ENCODE data around the gene DIAPH3.

DIAPH3 gene

DNA sequence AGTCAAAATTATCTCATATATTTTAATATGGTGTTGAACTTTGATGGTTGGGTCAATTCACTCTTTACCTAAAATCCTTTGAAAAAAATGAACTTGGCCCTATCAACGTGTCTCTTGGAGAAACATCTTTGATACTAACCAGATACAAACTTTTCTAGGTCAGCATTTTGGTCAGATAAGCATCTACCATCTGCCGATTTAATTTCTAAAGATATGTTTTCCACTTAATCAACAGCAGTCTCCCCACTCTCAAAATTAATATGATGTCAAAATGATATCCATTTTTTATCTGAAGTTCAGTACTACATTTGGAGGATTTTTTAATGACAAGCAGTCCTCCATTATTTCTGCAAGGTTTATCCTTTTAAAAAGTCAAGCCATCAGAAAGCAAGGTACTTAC is 288.8 kb downstream of the DIAPH3 start:
- no peak overlapping the region for H3K4me3 ChIP-seq (ENCODE audit: low read length)
- H3K4me1 ChIP-seq (ENCODE audit: low read length): peaks cover 4% of the 10 kb centered on the region; the same call in 1 of the 2 replicates
- no peaks in the 10 kb centered on the region for H4K20me1 ChIP-seq (ENCODE audit: insufficient read depth, low read length)
- H3K9ac ChIP-seq (ENCODE audit: low read length): no peak overlapping the region
- no peak for TF ChIP-seq EZH2phosphoT487 (IDR thresholded peaks at IDR 0.05; ENCODE audit: low read depth)
- TF ChIP-seq, protein P1, sequence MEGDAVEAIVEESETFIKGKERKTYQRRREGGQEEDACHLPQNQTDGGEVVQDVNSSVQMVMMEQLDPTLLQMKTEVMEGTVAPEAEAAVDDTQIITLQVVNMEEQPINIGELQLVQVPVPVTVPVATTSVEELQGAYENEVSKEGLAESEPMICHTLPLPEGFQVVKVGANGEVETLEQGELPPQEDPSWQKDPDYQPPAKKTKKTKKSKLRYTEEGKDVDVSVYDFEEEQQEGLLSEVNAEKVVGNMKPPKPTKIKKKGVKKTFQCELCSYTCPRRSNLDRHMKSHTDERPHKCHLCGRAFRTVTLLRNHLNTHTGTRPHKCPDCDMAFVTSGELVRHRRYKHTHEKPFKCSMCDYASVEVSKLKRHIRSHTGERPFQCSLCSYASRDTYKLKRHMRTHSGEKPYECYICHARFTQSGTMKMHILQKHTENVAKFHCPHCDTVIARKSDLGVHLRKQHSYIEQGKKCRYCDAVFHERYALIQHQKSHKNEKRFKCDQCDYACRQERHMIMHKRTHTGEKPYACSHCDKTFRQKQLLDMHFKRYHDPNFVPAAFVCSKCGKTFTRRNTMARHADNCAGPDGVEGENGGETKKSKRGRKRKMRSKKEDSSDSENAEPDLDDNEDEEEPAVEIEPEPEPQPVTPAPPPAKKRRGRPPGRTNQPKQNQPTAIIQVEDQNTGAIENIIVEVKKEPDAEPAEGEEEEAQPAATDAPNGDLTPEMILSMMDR (IDR thresholded peaks at IDR 0.05; ENCODE audit: low read depth, low read length): no peak
- no peak overlapping the region for H3K4me2 ChIP-seq (ENCODE audit: low read length)
- H3K9me3 ChIP-seq (ENCODE audit: insufficient read depth, low read length): no peaks in the 10 kb centered on the region
- H2AFZ ChIP-seq (ENCODE audit: low read depth, low read length): no peak overlapping the region
- H3K27me3 ChIP-seq (ENCODE audit: low read depth, low read length): no peaks in the 10 kb centered on the region
- H3K36me3 ChIP-seq (replicated peaks; ENCODE audit: low read depth, low read length): peaks cover 14% of the 10 kb centered on the region
- H3K27ac ChIP-seq (ENCODE audit: low read length): no peak overlapping the region
- H3K79me2 ChIP-seq (ENCODE audit: low read length): no peaks in the 10 kb centered on the region

- H2AFZ ChIP-seq (ENCODE audit: low read depth, low read length): no peak overlapping the region
These were observed 289.9 kb downstream of the DIAPH3 start for GRCh38 chr13:59873856-59874255.

DNA sequence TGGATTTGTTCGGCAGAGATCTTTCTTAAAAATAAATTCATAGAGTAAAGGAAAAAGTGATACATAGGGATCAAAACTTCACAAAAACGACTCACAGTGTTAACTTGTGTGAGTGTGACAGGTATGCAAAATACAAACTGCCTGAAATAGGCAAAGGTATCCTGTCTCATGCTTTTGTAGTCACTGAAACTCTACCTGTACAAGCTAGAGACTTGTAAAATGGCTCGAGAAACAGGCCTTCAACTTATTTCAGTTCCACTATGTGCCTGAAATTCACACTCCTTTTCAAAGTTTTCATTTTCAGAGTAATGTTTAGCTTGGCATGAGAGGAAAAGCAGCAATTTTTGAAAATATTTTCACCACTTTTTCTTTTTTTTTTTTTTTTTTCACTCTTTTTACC is 290.4 kb downstream of the DIAPH3 start:
- H3K27ac ChIP-seq (ENCODE audit: low read length): no peak overlapping the region

More at GRCh38 chr13:59873856-59874255, 289.9 kb downstream of the DIAPH3 start:
- Histone ChIP-seq H3K4me1 (ENCODE audit: low read length) (peaks cover 4% of the 10 kb centered on the region; the same call in 1 of the 2 replicates), H3K27ac (ENCODE audit: low read length) (no peak overlapping the region), H4K20me1 (ENCODE audit: insufficient read depth, low read length) (no peaks in the 10 kb centered on the region), H3K9ac (ENCODE audit: low read length) (no peak overlapping the region), H3K9me3 (ENCODE audit: insufficient read depth, low read length) (no peaks in the 10 kb centered on the region), H3K36me3 (replicated peaks; ENCODE audit: low read depth, low read length) (peaks cover 8% of the 10 kb centered on the region), H3K79me2 (ENCODE audit: low read length) (no peaks in the 10 kb centered on the region), H3K4me2 (ENCODE audit: low read length) (no peak overlapping the region), H3K27me3 (ENCODE audit: low read depth, low read length) (no peaks in the 10 kb centered on the region), H3K4me3 (ENCODE audit: low read length) (no peak overlapping the region)
- TF ChIP-seq, protein P1 (IDR thresholded peaks at IDR 0.05; ENCODE audit: low read depth, low read length): no peak
- TF ChIP-seq EZH2phosphoT487 (IDR thresholded peaks at IDR 0.05; ENCODE audit: low read depth): no peak

DNA sequence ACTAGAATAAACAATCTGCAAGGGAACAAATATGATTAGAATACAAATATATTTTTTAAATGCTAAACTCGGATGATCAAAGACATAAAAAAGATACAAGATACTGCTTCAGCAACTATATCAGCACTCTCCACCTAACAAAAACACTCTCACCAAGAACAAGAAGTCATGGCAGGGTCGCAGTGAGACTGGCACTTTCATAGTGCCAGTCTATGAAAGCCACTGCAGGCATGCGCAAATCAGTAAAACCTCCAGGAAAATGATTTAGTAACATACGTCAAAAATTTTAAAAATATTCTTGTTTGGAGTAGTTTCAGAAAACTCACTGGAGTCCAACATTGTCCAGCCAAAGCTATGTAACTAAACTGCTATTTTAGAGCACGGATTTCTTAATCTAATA is 295.9 kb downstream of the DIAPH3 start:
- Histone ChIP-seq H3K27ac (ENCODE audit: low read length) (no peak overlapping the region), H3K27me3 (ENCODE audit: low read depth, low read length) (no peaks in the 10 kb centered on the region), H3K4me1 (ENCODE audit: low read length) (no peaks in the 10 kb centered on the region), H3K9me3 (ENCODE audit: insufficient read depth, low read length) (no peaks in the 10 kb centered on the region), H3K9ac (ENCODE audit: low read length) (no peak overlapping the region), H3K4me2 (ENCODE audit: low read length) (no peak overlapping the region), H3K36me3 (replicated peaks; ENCODE audit: low read depth, low read length) (peaks cover 2% of the 10 kb centered on the region), H4K20me1 (ENCODE audit: insufficient read depth, low read length) (no peaks in the 10 kb centered on the region), H2AFZ (ENCODE audit: low read depth, low read length) (no peak overlapping the region), H3K4me3 (ENCODE audit: low read length) (no peak overlapping the region), H3K79me2 (ENCODE audit: low read length) (no peaks in the 10 kb centered on the region)
- TF ChIP-seq EZH2phosphoT487 (IDR thresholded peaks at IDR 0.05; ENCODE audit: low read depth): no peak
- TF ChIP-seq, protein P1 (IDR thresholded peaks at IDR 0.05; ENCODE audit: low read depth, low read length): no peak

More for the DNA sequence above, 290.4 kb downstream of the DIAPH3 start:
- H3K79me2 ChIP-seq (ENCODE audit: low read length): no peaks in the 10 kb centered on the region
- no peaks in the 10 kb centered on the region for H4K20me1 ChIP-seq (ENCODE audit: insufficient read depth, low read length)
- no peak overlapping the region for H3K4me2 ChIP-seq (ENCODE audit: low read length)
- no peaks in the 10 kb centered on the region for H3K9me3 ChIP-seq (ENCODE audit: insufficient read depth, low read length)
- no peak overlapping the region for H3K9ac ChIP-seq (ENCODE audit: low read length)
- TF ChIP-seq, protein P1 (IDR thresholded peaks at IDR 0.05; ENCODE audit: low read depth, low read length): no peak
- TF ChIP-seq EZH2phosphoT487 (IDR thresholded peaks at IDR 0.05; ENCODE audit: low read depth): no peak
- peaks cover 4% of the 10 kb centered on the region; the same call in 1 of the 2 replicates for H3K4me1 ChIP-seq (ENCODE audit: low read length)
- peaks cover 6% of the 10 kb centered on the region for H3K36me3 ChIP-seq (replicated peaks; ENCODE audit: low read depth, low read length)
- no peak overlapping the region for H3K4me3 ChIP-seq (ENCODE audit: low read length)
- no peaks in the 10 kb centered on the region for H3K27me3 ChIP-seq (ENCODE audit: low read depth, low read length)
- no peak overlapping the region for H2AFZ ChIP-seq (ENCODE audit: low read depth, low read length)

All from OCI-LY3 (cell line).